Natural killer cell treated with Interleukin-12 subunit alpha and Interleukin-12 subunit beta and Interleukin-15 and Interleukin-18, amount 100 ng/mL, for 72 hours (primary cell): ENCODE data around the gene CARD19. TPM values are rescaled to one million over a fixed set of nuclear protein-coding genes. Genes with fewer than 3 reads are reported as not detected.
"Not testable (repeated sequence)": the region's sequence is repeated elsewhere in the genome, so short reads cannot be mapped to it uniquely, and the experiment has no call there.

Source experiments
- ATAC-seq, 2 donors: fragments of 150-1000 bp; cut with Tn5 transposase in 1 of 2; sonication (Bioruptor Pico), chemical (Tn5 transposase) in 1 of 2; 2 replicates each; pipeline ENCODE4 v1.10.0; 2021
- DNase-seq: peaks from one replicate; pipeline ENCODE4 v3.0.0; 2022; ENCODE audit warnings: low spot score
- H3K27ac Mint-ChIP-seq, 2 donors: 1 replicate in 1 of 2; 2 replicates in 1 of 2; pipeline ENCODE4 v1.8.0; 2022; ENCODE audit warnings: mixed read lengths in 2 of 2, mild to moderate bottlenecking in 1 of 2, moderate library complexity in 1 of 2
- H3K27me3 Mint-ChIP-seq, 2 donors: 1 replicate in 1 of 2; 2 replicates in 1 of 2; pipeline ENCODE4 v1.8.0; 2022; ENCODE audit warnings: mixed read lengths in 2 of 2
- H3K36me3 Mint-ChIP-seq: one replicate; pipeline ENCODE4 v1.8.0; 2022; ENCODE audit warnings: mixed read lengths
- H3K4me1 Mint-ChIP-seq, 2 donors: 1 replicate in 1 of 2; 2 replicates in 1 of 2; pipeline ENCODE4 v1.8.0; 2022; ENCODE audit warnings: low read depth in 2 of 2, mixed read lengths in 2 of 2, mild to moderate bottlenecking in 1 of 2
- H3K4me3 Mint-ChIP-seq: one replicate; pipeline ENCODE4 v1.8.0; 2022; ENCODE audit warnings: mixed read lengths
- H3K9me3 Mint-ChIP-seq: 2 replicates; pipeline ENCODE4 v1.8.0; 2022; ENCODE audit warnings: mixed read lengths
- total RNA-seq, 2 donors: library from RNA; stranded (reverse); gene quantifications; one replicate each; pipeline ENCODE4 v1.2.3, GENCODE V29; 2022

The CARD19 gene
- total RNA-seq, 2 donors from 2014 or later: 21.7 to 23.4 TPM

- no peak overlapping the region for H3K4me3 Mint-ChIP-seq
- H3K4me1 Mint-ChIP-seq: peaks cover 20 to 32% of the 10 kb centered on the region in 2 donors
- no peaks in the 10 kb centered on the region for H3K9me3 Mint-ChIP-seq
- H3K27me3 Mint-ChIP-seq: no peaks in the 10 kb centered on the region
- H3K36me3 Mint-ChIP-seq: peaks cover 4% of the 10 kb centered on the region
- ATAC-seq (no peak), DNase-seq (no peak)
- no peak overlapping the region for H3K27ac Mint-ChIP-seq
These were observed 15.0 kb downstream of the CARD19 start for GRCh38 chr9:93111001-93111370.

GRCh38 chr9:93111371-93112115, 15.5 kb downstream of the CARD19 start:
- Mint-ChIP-seq H3K4me3 (no peak overlapping the region), H3K4me1 (peaks cover 20 to 32% of the 10 kb centered on the region in 2 donors), H3K27ac (no peak overlapping the region), H3K9me3 (no peaks in the 10 kb centered on the region), H3K36me3 (peaks cover 4% of the 10 kb centered on the region), H3K27me3 (no peaks in the 10 kb centered on the region)
- peak; percentile 61 for DNase-seq
- peak; percentile 62 to 63 for ATAC-seq

GRCh38 chr9:93112116-93112863, 16.3 kb downstream of the CARD19 start:
- H3K27ac Mint-ChIP-seq: no peak overlapping the region
- H3K27me3 Mint-ChIP-seq: no peaks in the 10 kb centered on the region
- no peak overlapping the region for H3K4me3 Mint-ChIP-seq
- no peaks in the 10 kb centered on the region for H3K9me3 Mint-ChIP-seq
- DNase-seq (peak; percentile 54), ATAC-seq (no peak)
- peaks cover 4% of the 10 kb centered on the region for H3K36me3 Mint-ChIP-seq
- peaks cover 15 to 28% of the 10 kb centered on the region in 2 donors for H3K4me1 Mint-ChIP-seq

GRCh38 chr9:93112864-93113389, 16.9 kb downstream of the CARD19 start:
- ATAC-seq: no peak
- Mint-ChIP-seq H3K4me1 (peaks cover 15 to 23% of the 10 kb centered on the region in 2 donors), H3K9me3 (no peaks in the 10 kb centered on the region), H3K36me3 (peaks cover 4% of the 10 kb centered on the region), H3K4me3 (no peak overlapping the region), H3K27me3 (no peaks in the 10 kb centered on the region), H3K27ac (no peak overlapping the region)
- DNase-seq: peak; percentile 44

- peaks cover 4% of the 10 kb centered on the region for H3K36me3 Mint-ChIP-seq
- H3K27ac Mint-ChIP-seq: peak overlapping the region; percentile 51 to 82
- peaks cover 21 to 23% of the 10 kb centered on the region in 2 donors for H3K4me1 Mint-ChIP-seq
- H3K27me3 Mint-ChIP-seq: no peaks in the 10 kb centered on the region
- no peaks in the 10 kb centered on the region for H3K9me3 Mint-ChIP-seq
- DNase-seq (peak; percentile 51), ATAC-seq (no peak)
- no peak overlapping the region for H3K4me3 Mint-ChIP-seq
These were observed 18.4 kb downstream of the CARD19 start for GRCh38 chr9:93114169-93114983.

- no peak overlapping the region for H3K4me3 Mint-ChIP-seq
- no peaks in the 10 kb centered on the region for H3K27me3 Mint-ChIP-seq
- H3K27ac Mint-ChIP-seq: peak overlapping the region; percentile 51 to 82
- ATAC-seq (no peak), DNase-seq (no peak)
- H3K9me3 Mint-ChIP-seq: no peaks in the 10 kb centered on the region
- H3K36me3 Mint-ChIP-seq: peaks cover 4% of the 10 kb centered on the region
- H3K4me1 Mint-ChIP-seq: peaks cover 24 to 25% of the 10 kb centered on the region in 2 donors
These were observed 18.9 kb downstream of the CARD19 start for GRCh38 chr9:93114984-93115335.

GRCh38 chr9:93115486-93116071, 19.6 kb downstream of the CARD19 start:
- DNase-seq: peak; percentile 18
- Mint-ChIP-seq H3K27me3 (no peaks in the 10 kb centered on the region), H3K4me3 (no peak overlapping the region), H3K4me1 (peaks cover 30% of the 10 kb centered on the region in 2 donors), H3K27ac (peak overlapping the region in 1 of 2 donors; percentile 82), H3K36me3 (peaks cover 4% of the 10 kb centered on the region), H3K9me3 (no peaks in the 10 kb centered on the region)
- no peak for ATAC-seq

GRCh38 chr9:93116072-93116961, 20.3 kb downstream of the CARD19 start:
- Mint-ChIP-seq H3K27ac (no peak overlapping the region), H3K4me1 (peaks cover 28 to 31% of the 10 kb centered on the region in 2 donors), H3K9me3 (no peaks in the 10 kb centered on the region), H3K4me3 (no peak overlapping the region), H3K27me3 (no peaks in the 10 kb centered on the region), H3K36me3 (no peaks in the 10 kb centered on the region)
- ATAC-seq (no peak), DNase-seq (peak; percentile 64)

GRCh38 chr9:93117521-93117920, 21.5 kb downstream of the CARD19 start:
- peaks cover 26 to 31% of the 10 kb centered on the region in 2 donors for H3K4me1 Mint-ChIP-seq
- not testable (repeated sequence) for ATAC-seq, H3K27me3 Mint-ChIP-seq, H3K36me3 Mint-ChIP-seq, DNase-seq, H3K9me3 Mint-ChIP-seq, H3K4me3 Mint-ChIP-seq
- H3K27ac Mint-ChIP-seq: peak overlapping the region in 1 of 2 donors; percentile 29

- Mint-ChIP-seq H3K4me3 (peak overlapping the region; percentile 1), H3K4me1 (peaks cover 26 to 31% of the 10 kb centered on the region in 2 donors), H3K9me3 (no peaks in the 10 kb centered on the region), H3K27ac (peak overlapping the region; percentile 29 to 81), H3K27me3 (no peaks in the 10 kb centered on the region), H3K36me3 (no peaks in the 10 kb centered on the region)
- no peak for ATAC-seq
- peak; percentile 38 for DNase-seq
These were observed 22.2 kb downstream of the CARD19 start for GRCh38 chr9:93117924-93118862.

- ATAC-seq (no peak), DNase-seq (peak; percentile 61)
- Mint-ChIP-seq H3K36me3 (no peaks in the 10 kb centered on the region), H3K27ac (peak overlapping the region; percentile 81 to 92), H3K27me3 (no peaks in the 10 kb centered on the region), H3K4me3 (no peak overlapping the region), H3K9me3 (no peaks in the 10 kb centered on the region), H3K4me1 (peaks cover 26 to 31% of the 10 kb centered on the region in 2 donors)
These were observed 23.1 kb downstream of the CARD19 start for GRCh38 chr9:93118863-93119702.
